DMS 273 (cell line): Measurements from ENCODE around the gene GAL3ST2.
"Not testable (repeated sequence)": the region's sequence is repeated elsewhere in the genome, so short reads cannot be mapped to it uniquely, and the experiment has no call there.

Source experiments
- DNase-seq: peaks from one replicate; lab custom pipeline; 2025; ENCODE audit not compliant: unreplicated experiment; lab: John Stamatoyannopoulos, UW

GAL3ST2 gene

GRCh38 chr2:241806217-241806616 lies 29.6 kb downstream of the GAL3ST2 start:
- DNase-seq: not testable (repeated sequence)

GRCh38 chr2:241808051-241808720 lies 31.6 kb downstream of the GAL3ST2 start:
- DNase-seq: peak; percentile 17

GRCh38 chr2:241808721-241809382 lies 32.2 kb downstream of the GAL3ST2 start, which contains the start of gene NEU4:
Gene NEU4, plus strand, starts transcription at chr2:241809193. Its CDS starts 5,292 bp downstream, at chr2:241814485.
- no peak for DNase-seq

- DNase-seq: no peak
Observed at GRCh38 chr2:241809383-241810306, 33.0 kb downstream of the GAL3ST2 start.

- DNase-seq: no peak
Observed at GRCh38 chr2:241810307-241811200, 33.9 kb downstream of the GAL3ST2 start.

GRCh38 chr2:241811201-241811951 lies 34.8 kb downstream of the GAL3ST2 start:
- no peak for DNase-seq

- no peak for DNase-seq
Observed at GRCh38 chr2:241811952-241812729, 35.5 kb downstream of the GAL3ST2 start.

GRCh38 chr2:241812730-241813643 lies 36.4 kb downstream of the GAL3ST2 start:
- peak; percentile 32 for DNase-seq

GRCh38 chr2:241813644-241814392 lies 37.2 kb downstream of the GAL3ST2 start:
- DNase-seq: no peak

- no peak for DNase-seq
Observed at GRCh38 chr2:241814393-241814642, 37.7 kb downstream of the GAL3ST2 start.

- DNase-seq: no peak
Observed at GRCh38 chr2:241814643-241815476, 38.2 kb downstream of the GAL3ST2 start.

- no peak for DNase-seq
Observed at GRCh38 chr2:241815477-241816430, 39.1 kb downstream of the GAL3ST2 start.

GRCh38 chr2:241816431-241817121 lies 40.0 kb downstream of the GAL3ST2 start:
- no peak for DNase-seq

- DNase-seq: no peak
Observed at GRCh38 chr2:241817126-241817820, 40.7 kb downstream of the GAL3ST2 start.
